K562 (cell line): ENCODE data around the gene NAGLU. TPM values are rescaled to one million over a fixed set of nuclear protein-coding genes. Genes with fewer than 3 reads are reported as not detected.

Experiments
- BCLAF1 ChIP-seq, 2 experiments: fragments of 450-650 bp in 1 of 2; IDR thresholded peaks; 2 replicates each; pipeline ENCODE4 v1.6.1; 2011 to 2017; ENCODE audit warnings: low read depth in 2 of 2, antibody characterized with exemption in 1 of 2, borderline replicate concordance in 1 of 2, low read length in 1 of 2, mild to moderate bottlenecking in 1 of 2, mixed read lengths in 1 of 2; ENCODE audit not compliant: control insufficient read depth in 1 of 2
- CBFB ChIP-seq: sonication (generic); formaldehyde crosslinking; IDR thresholded peaks from 2 replicates; pipeline ENCODE4 v1.4.0; 2020; ENCODE audit warnings: mild to moderate bottlenecking, missing genetic modification reagents
- EHMT2 ChIP-seq: fragments of 450-650 bp; IDR thresholded peaks from 2 replicates; pipeline ENCODE4 v1.6.1; 2018; ENCODE audit warnings: antibody characterized with exemption
- SUPT5H ChIP-seq: fragments of 450-650 bp; IDR thresholded peaks from 2 replicates; pipeline ENCODE4 v1.6.1; 2016
- ZBTB12 ChIP-seq: fragments of 250-450 bp; sonication (Bioruptor Pico); IDR thresholded peaks from 2 replicates; pipeline ENCODE4 v1.4.0; 2020
- ZNF134 ChIP-seq: fragments of 250-450 bp; sonication (Bioruptor Pico); conservative IDR thresholded peaks from 2 replicates; pipeline ENCODE4 v1.4.0; 2020
- ZNF274 ChIP-seq: IDR thresholded peaks from 2 replicates; pipeline ENCODE4 v1.6.1; 2011; ENCODE audit warnings: low read depth, mild to moderate bottlenecking, low read length, moderate library complexity, borderline replicate concordance
- polyA plus RNA-seq, 8 experiments: library from polyadenylated mRNA; depleted of rRNA in 4 of 8; stranded (reverse) in 5 of 8; unstranded in 3 of 8; fragments of >200 nt; fragmentation: Nextera tagmentation in 2 of 8; fragmentation: Illumina TruSeq in 1 of 8; extraction: Ambion mirVana in 2 of 8; extraction: Trizol in 1 of 8; gene quantifications; 2 replicates each; pipeline versions ENCODE4 v1.2.1 to v1.2.3, GENCODE V29; 2011 to 2014; ENCODE audit warnings: inconsistent platforms in 1 of 8, missing spikeins in 1 of 8
- total RNA-seq, 7 experiments: library from RNA; depleted of rRNA in 6 of 7; stranded (reverse); fragments of >200 nt in 6 of 7; fragmentation: Illumina TruSeq in 2 of 7; extraction: Trizol in 2 of 7; gene quantifications; 2 replicates each; pipeline versions ENCODE4 v1.2.1 to v1.2.3, GENCODE V29; 2011 to 2021; ENCODE audit warnings: low replicate concordance in 1 of 7

Gene NAGLU
- total and polyA plus RNA-seq, 9 of the 15 experiments (the other 6 are each of a cell fraction or from before 2014, with no cell fraction given) = 0.04 to 21.5 (median 8.5) TPM

- TF ChIP-seq ZBTB12 (no peak), SUPT5H (no peak), ZNF274 (no peak), ZNF134 (CRISPR knock-in tag) (no peak), CBFB (no peak), EHMT2 (no peak), BCLAF1 (IDR thresholded peaks at IDR 0.05; ENCODE audit: borderline replicate concordance in 1 of 2, control insufficient read depth in 1 of 2, low read depth in 2 of 2, low read length in 1 of 2) (no peak)
Observed at GRCh38 chr17:42521036-42521435, 15.0 kb upstream of the NAGLU start (continued).
